HL-60 (cell line): ENCODE data around the gene ZNF641.

Experiments
- DNase-seq, 2 experiments: peaks; one replicate each; pipeline ENCODE4 v3.0.0-alpha.2; 2010 to 2020; ENCODE audit warnings: low read depth in 1 of 2, low spot score in 1 of 2
- H3K27ac ChIP-seq: fragments of 250-450 bp; sonication (Bioruptor Pico); replicated peaks from 2 replicates; pipeline ENCODE4 v1.5.1; 2020; ENCODE audit warnings: mild to moderate bottlenecking, moderate library complexity
- H3K27me3 ChIP-seq: fragments of 250-450 bp; sonication (Bioruptor Pico); 2 replicates; pipeline ENCODE4 v1.5.1; 2021; ENCODE audit warnings: mild to moderate bottlenecking, moderate library complexity; ENCODE audit not compliant: insufficient read depth, poor library complexity, severe bottlenecking
- H3K4me3 ChIP-seq: replicated peaks from 2 replicates; pipeline ENCODE4 v1.5.1; 2011; ENCODE audit warnings: mild to moderate bottlenecking, control low read depth, low read length; ENCODE audit not compliant: insufficient read depth
- GABPA ChIP-seq: IDR thresholded peaks from 2 replicates; pipeline ENCODE4 v1.6.1; 2012; ENCODE audit warnings: low read depth
- POLR2AphosphoS5 ChIP-seq: IDR thresholded peaks from 2 replicates; pipeline ENCODE4 v1.6.1; 2012; ENCODE audit warnings: low read depth
- REST ChIP-seq: IDR thresholded peaks from 2 replicates; pipeline ENCODE4 v1.6.1; 2012; ENCODE audit warnings: low read depth; ENCODE audit not compliant: insufficient replicate concordance
- SPI1 ChIP-seq: IDR thresholded peaks from 2 replicates; pipeline ENCODE4 v1.6.1; 2012; ENCODE audit warnings: low read depth, mild to moderate bottlenecking, borderline replicate concordance
- TF ChIP-seq, protein P1 (sequence below): IDR thresholded peaks from one replicate; pipeline ENCODE4 v1.5.1; 2011; ENCODE audit warnings: low read length, control low read depth, inconsistent platforms; ENCODE audit not compliant: insufficient read depth

ZNF641 gene

DNA sequence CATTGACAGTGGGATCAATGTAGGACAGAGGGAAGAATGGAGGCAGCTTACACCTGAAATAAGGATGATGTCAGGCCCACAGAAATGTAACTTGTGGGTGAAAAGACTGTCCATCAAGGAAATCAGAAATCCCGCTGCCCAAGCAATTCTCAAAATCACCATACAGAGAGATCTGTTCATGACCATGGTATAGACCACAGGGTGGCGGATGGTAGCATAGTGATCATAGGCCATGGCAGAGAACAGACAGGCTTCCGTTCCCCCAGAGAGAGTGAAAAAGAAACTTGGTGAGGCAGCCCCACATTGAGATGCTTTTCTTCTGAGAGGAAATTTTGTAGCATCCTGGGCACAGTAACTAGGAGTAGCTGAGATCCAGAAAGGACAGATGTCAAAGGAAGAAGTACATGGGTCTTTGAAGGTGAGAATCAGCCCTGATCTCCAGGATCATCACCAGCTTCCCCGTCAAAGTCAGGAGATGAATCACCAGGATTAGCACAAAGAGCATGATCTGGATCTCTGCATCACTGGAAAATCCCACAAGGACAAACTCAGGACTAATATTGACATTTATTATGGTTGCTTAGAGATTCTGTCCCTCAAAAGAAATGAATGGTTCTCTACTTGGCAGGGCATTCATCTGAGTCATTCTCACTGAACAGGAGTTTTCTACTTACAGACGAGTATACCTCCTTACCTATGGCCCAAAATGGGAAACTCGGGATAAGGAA lies 5.5 kb upstream of the ZNF641 start:
- TF ChIP-seq REST: no peak
- TF ChIP-seq, protein P1, sequence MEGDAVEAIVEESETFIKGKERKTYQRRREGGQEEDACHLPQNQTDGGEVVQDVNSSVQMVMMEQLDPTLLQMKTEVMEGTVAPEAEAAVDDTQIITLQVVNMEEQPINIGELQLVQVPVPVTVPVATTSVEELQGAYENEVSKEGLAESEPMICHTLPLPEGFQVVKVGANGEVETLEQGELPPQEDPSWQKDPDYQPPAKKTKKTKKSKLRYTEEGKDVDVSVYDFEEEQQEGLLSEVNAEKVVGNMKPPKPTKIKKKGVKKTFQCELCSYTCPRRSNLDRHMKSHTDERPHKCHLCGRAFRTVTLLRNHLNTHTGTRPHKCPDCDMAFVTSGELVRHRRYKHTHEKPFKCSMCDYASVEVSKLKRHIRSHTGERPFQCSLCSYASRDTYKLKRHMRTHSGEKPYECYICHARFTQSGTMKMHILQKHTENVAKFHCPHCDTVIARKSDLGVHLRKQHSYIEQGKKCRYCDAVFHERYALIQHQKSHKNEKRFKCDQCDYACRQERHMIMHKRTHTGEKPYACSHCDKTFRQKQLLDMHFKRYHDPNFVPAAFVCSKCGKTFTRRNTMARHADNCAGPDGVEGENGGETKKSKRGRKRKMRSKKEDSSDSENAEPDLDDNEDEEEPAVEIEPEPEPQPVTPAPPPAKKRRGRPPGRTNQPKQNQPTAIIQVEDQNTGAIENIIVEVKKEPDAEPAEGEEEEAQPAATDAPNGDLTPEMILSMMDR: no peak
- TF ChIP-seq GABPA: no peak
- TF ChIP-seq POLR2AphosphoS5: no peak
- TF ChIP-seq SPI1: no peak
- H3K4me3 ChIP-seq: no peak overlapping the region
- H3K27me3 ChIP-seq: no peaks in the 10 kb centered on the region
- no peak overlapping the region for H3K27ac ChIP-seq
- DNase-seq: no peak

DNA sequence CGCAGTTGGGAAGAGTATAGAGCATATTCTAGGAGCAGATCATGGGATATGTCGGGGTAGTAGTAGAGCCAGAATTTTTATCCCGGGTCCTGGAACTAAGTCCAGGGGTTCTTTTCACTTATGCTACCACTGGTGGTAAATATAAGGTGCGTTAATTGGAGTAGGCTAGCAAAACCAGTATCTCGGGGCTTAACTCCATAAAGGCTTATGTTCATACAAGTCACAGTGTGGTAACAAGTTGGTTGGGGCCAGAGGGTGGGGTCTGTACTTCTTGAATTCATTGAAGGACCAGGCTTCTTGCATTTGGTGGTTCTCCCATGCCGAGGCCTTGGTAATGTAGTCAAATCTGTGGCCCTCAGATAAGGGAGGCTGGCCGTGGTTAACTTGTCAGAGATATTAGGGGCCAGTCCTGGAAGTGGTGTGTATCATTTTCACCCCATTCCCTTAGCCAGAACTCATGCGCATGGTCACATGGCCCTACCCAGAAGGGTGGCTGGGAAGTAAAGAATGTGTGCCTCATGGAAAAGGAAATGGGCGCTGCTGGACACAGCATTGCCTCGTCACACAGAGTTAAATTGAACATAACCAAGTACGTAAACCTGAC lies 1.5 kb upstream of the ZNF641 start:
- no peak overlapping the region for H3K4me3 ChIP-seq
- no peaks in the 10 kb centered on the region for H3K27me3 ChIP-seq
- DNase-seq: no peak
- no peak overlapping the region for H3K27ac ChIP-seq
- TF ChIP-seq POLR2AphosphoS5 (no peak), GABPA (no peak), SPI1 (no peak), REST (no peak)
- TF ChIP-seq, protein P1: no peak

- H3K27ac ChIP-seq: peak overlapping the region; percentile 67
- DNase-seq: peak; percentile 25 to 52
- no peak for TF ChIP-seq GABPA
- TF ChIP-seq SPI1: peak; percentile 58; the same call in 1 of the 2 replicates
- H3K4me3 ChIP-seq: peak overlapping the region; percentile 76
- H3K27me3 ChIP-seq: no peaks in the 10 kb centered on the region
These were observed 446 bp upstream of the ZNF641 start for GRCh38 chr12:48351022-48351708.

- TF ChIP-seq POLR2AphosphoS5: no peak
- no peak for TF ChIP-seq REST
- TF ChIP-seq SPI1: no peak
- TF ChIP-seq GABPA: no peak
- TF ChIP-seq, protein P1: no peak
These were observed 1.2 kb downstream of the ZNF641 start for GRCh38 chr12:48349471-48349870.

More at GRCh38 chr12:48349471-48349870, 1.2 kb downstream of the ZNF641 start:
- no peak overlapping the region for H3K27ac ChIP-seq
- no peak for DNase-seq
- no peaks in the 10 kb centered on the region for H3K27me3 ChIP-seq
- H3K4me3 ChIP-seq: no peak overlapping the region
